ENCODE data around the gene CDK14.

CDK14 gene

GRCh38 chr7:90595801-90596670 is at the start of gene CDK14:
CDK14 (plus strand) TSS chr7:90596321; CDS start chr7:90596628, 307 bp downstream.
- DNase-seq (ENCODE audit: low read depth in 2 of 2) = peak; percentile 12 to 21

DNA sequence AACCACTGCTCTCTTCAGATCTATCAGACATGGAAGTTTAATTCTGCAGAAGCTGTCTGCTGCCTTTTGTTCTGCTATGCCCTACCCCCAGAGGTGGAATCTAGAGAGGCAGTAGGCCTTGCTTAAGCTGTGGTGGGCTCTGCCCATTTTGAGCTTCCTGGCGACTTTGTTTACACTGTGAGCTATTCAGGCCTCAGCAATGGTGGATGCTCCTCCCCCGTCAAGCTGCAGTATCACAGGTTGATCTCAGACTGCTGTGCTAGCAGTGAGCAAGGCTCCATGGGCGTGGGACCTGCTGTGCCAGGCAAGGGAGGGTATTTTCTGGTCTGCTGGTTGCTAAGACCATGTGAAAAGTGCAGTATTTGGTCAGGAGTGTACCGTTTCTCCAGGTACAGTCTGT is 45.1 kb upstream of the CDK14 start:
- DNase-seq (ENCODE audit: low read depth in 2 of 2) = no peak

DNA sequence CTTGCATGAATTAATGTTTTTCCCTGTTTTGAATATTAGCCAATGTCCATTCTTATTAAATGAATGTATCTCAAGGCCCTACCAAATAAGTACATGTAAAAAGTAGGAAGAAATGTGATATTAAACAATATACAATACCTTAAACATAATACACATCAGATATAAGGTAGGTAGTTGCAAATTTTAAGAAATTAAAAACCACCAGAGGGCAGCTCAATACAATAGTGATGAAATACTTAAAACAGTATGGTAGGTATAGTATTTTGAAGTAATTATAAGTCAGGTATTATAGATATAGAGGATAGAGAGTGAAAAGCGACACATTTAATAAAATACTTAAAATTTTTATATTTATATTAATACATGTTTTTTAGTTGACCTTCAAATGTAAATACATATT is 43.6 kb upstream of the CDK14 start:
- no peak for DNase-seq (ENCODE audit: low read depth in 2 of 2)

DNA sequence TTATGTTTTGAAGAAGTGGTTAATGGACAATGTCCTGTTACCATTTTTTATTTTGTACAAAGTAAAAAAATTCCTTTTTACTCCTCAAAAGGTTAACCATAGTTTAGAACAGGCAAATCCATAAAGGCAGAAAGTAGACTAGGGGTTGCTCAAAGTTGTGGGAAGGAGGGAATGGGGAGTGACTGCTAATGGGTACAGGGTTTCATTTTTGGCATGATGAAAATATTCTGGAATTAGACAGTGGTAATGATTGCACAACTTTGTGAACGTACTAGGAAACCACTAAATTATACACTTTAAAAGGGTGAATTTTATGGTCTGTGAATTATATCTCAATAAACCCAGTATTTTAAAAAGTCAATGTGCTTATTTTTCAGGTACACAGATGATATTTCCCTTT is 35.4 kb upstream of the CDK14 start:
- DNase-seq (ENCODE audit: low read depth in 2 of 2) = no peak

- no peak for DNase-seq (ENCODE audit: low read depth in 2 of 2)
Measured at GRCh38 chr7:90563286-90563685, 32.8 kb upstream of the CDK14 start.

- DNase-seq (ENCODE audit: low read depth in 2 of 2) = no peak
Measured at GRCh38 chr7:90564455-90564854, 31.7 kb upstream of the CDK14 start.

DNA sequence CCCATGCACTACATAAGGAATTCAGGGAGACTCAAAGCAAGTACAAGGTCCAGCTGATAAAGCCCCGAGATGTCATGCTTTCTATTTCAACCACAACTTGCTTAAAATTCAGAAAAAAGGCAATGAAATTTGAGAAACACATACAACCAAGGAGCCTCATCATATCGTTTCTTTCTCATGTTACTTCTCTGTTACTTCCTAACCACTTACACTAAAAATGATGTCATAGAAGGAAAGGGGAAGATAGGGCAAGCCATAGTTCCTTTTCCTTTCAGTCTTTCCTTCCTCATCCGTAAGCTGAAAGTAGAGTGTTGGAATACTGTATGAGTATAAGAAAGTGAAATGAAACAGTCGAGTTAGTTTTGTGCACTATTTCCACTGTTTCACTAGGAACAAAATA is 27.9 kb upstream of the CDK14 start:
- no peak for DNase-seq (ENCODE audit: low read depth in 2 of 2)

DNA sequence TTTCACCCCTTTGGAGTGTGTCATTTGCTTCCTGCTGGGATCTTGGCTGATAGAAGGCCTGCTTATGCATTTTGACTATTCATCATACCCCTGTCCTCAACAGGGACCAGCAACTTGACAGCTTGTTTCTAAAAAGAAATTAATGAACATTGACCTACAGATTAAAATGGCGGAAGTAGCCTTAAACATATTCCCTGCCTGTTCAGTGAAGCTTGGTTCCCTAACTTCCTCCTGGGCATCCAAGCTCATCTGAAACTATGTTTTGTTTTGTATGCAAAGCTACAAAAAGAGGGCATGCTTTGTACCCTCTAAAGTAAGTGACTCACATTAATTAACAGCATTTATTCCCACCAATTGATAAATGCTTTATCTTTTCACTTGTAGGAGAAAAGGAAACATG is 26.8 kb upstream of the CDK14 start:
- no peak for DNase-seq (ENCODE audit: low read depth in 2 of 2)

DNA sequence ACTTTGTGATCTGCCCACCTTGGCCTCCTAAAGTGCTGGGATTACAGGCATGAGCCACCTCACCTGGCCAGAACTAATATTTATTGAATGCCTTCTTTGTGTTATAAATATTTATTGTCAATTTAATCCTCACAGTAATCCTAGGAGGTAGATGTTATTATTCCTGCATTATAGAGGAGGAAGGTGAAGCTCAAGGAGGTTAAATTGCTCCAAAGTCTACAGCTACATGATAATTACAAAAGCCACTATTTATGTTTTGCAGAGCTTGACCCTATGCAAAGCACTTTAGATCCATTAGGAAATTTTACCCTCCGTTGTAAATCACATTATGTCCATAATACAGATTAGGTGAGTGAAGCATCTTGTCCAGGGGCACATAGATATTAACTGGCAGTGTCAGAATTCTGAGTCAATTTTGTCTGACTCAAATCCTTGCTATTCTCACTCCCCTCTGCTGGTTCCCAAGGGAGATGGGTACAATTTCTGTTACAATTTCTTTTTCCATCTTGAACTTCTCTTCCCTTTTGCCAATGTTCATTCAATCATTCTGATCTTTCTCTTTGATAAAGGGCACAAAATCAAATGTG is 25.7 kb upstream of the CDK14 start:
- no peak for DNase-seq (ENCODE audit: low read depth in 2 of 2)

DNA sequence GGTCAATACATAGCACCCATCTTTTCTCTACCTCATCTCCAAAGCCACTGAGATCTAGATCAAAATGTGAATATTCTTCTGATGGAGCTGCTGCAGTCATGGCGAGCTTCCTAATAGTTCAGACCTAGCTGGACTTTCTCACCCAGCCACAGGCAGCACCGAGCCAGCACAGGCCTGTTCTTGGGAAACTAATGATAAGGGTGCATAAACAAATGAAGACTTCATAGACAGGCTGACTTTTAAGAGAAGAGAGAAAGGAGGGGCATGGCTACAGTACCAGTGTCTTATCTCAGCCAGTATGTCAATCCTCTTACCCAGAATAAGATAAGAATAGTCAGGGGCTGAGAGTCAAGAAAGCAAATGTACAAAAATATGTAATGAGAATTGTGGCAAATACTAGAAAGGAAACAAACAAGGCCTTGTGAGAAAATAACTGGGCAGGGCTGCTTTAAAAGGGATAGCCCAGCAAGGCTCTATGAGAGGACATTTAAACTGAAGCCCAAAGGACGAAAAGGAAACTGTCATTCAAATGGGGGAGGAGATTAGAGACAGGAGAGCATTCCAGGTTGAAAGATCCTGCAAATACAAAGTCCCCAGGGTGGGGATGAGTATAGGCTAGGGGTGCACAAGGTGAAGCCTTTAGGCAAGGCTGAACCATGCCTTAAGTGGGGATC is 21.8 kb upstream of the CDK14 start:
- no peak for DNase-seq (ENCODE audit: low read depth in 2 of 2)

DNA sequence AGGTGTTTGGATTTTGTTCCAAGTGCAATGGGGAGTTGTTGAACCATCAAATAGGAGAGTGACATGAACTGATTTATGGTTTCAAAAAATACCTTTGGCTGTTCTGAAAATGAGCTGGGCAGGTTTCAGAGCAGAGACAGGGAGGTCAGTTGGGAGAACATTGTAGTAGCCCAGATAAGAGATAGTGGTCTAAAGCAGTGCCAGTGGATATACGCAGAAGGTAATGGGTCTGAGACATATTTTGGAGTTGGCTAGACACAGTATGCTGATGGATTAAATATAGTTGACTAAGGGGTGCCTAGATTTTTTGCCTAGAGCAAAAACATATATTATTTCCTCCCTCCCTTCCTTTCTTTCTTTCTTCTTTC is 21.3 kb upstream of the CDK14 start:
- no peak for DNase-seq (ENCODE audit: low read depth in 2 of 2)

- DNase-seq (ENCODE audit: low read depth in 2 of 2) = no peak
Measured at GRCh38 chr7:90579181-90579688, 16.9 kb upstream of the CDK14 start.

DNA sequence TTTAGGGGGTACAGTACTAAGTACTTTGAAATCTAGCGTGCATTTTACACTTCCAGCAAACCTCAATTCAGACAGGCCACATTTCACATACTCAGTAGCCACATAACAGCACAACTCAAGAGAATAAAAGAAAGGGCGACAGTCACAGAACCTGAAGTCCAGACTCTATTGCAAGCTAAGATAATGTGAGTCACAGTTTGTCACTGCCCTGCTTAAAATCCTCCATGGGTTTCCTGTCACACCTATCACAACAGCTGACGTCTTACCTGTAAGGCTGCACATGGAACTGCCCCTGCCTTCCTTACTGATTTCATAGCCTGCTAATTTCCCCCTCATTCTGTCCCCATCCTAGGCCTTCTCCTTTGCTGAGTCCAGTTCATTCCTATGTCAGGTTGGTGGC is 16.1 kb upstream of the CDK14 start:
- no peak for DNase-seq (ENCODE audit: low read depth in 2 of 2)

- DNase-seq (ENCODE audit: low read depth in 2 of 2) = no peak
Measured at GRCh38 chr7:90582164-90582563, 14.0 kb upstream of the CDK14 start.

GRCh38 chr7:90584378-90584777 is 11.7 kb upstream of the CDK14 start:
- no peak for DNase-seq (ENCODE audit: low read depth in 2 of 2)

DNA sequence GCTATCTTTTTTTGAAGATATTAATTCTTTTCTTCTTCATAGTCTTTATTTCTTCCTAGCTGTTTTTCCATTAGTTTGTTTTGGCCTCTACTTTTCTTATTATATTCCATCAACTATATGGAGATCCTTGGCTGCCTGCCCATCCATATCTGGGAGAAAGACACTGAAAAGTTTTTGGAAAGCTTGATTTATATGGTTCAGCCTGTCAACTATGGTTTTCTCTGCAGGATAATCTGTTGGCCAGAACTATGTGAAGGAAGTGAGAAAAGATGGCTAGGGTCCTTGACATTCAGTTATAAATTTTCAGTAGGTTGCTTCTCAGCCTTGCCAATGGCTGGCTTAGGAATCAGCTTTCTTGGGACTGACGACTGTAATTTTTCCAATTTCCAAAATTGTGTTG is 10.0 kb upstream of the CDK14 start:
- DNase-seq (ENCODE audit: low read depth in 2 of 2) = no peak

GRCh38 chr7:90587766-90588165 is 8.4 kb upstream of the CDK14 start:
- no peak for DNase-seq (ENCODE audit: low read depth in 2 of 2)

DNA sequence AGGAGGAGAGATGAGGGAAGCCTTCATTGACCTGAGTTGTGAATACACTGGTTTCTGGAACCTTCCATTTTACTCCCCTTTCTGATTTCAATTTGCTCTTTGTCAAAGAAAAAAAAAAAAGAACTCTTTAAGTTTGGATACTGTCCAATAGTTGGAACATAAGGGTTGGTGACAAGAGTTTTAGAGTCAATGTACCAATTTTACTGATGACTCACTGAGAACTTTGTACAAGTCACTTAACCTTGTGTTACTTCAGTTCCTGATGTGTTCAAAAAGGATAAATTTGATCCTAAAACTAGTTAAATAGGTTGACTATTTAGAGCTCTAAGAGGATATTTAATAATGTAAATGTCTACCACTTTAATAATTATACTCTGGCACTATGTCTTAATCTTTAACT is 4.1 kb upstream of the CDK14 start:
- no peak for DNase-seq (ENCODE audit: low read depth in 2 of 2)

- no peak for DNase-seq (ENCODE audit: low read depth in 2 of 2)
Measured at GRCh38 chr7:90593205-90593604, 2.9 kb upstream of the CDK14 start.

- DNase-seq (ENCODE audit: low read depth in 2 of 2) = no peak
Measured at GRCh38 chr7:90594751-90595317, 1.3 kb upstream of the CDK14 start.

DNA sequence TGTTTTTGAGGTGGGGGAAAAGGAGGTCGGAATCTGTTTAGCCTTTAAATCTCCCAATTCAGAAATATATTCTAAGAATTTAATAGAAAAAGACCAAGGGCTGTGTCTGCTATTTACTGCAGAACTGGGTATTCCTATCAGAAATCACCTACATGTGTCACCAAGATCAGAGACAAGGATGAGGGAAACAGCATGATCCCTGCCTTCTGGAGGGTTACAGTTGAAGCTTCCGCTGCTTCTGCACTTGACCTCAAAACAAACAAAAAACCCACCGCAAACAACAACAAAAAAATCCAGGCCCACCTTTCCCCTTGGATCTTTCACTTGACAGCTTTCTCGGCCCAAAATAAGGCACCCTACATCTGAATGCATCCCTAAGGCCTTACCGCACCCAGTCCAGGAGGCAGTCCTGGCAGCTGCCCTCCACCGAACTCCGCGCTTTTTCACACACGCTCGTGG is 750 bp upstream of the CDK14 start:
- DNase-seq (ENCODE audit: low read depth in 2 of 2) = no peak
